ENCODE data around the gene TIMELESS.
"Not testable (repeated sequence)": the region's sequence is repeated elsewhere in the genome, so short reads cannot be mapped to it uniquely, and the experiment has no call there.

The TIMELESS gene

DNA sequence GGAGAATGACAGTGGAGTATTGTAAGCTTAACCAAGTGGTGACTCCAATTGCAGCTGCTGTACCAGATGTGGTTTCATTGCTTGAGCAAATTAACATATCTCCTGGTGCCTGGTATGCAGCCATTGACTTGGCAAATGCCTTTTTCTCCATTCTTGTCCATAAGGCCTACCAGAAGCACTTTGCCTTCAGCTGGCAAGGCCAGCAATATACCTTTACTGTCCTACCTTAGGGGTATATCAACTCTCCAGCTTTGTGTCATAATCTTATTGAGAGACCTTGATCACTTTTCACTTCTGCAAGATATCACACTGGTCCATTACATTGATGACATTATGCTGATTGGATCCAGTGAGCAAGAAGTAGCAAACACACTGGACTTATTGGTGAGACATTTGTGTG is 47.6 kb downstream of the TIMELESS start:
- DNase-seq (ENCODE audit: low spot score) = not testable (repeated sequence)

DNA sequence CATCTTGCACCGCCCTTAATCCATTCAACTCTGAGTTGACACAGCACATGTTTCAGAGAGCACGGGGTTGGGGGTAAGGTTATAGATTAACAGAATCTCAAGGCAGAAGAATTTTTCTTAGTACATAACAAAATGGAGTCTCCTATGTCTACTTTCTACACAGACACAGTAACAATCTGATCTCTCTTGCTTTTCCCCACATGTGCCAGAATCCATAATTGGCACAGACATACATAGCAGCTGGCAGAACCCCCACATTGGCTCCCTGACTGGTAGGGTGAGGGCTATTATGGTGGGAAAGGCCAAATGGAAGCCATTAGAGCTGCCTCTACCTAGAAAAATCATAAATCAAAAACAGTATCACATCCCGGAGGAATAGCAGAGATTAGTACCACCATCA is 48.1 kb downstream of the TIMELESS start:
- DNase-seq (ENCODE audit: low spot score) = not testable (repeated sequence)

DNA sequence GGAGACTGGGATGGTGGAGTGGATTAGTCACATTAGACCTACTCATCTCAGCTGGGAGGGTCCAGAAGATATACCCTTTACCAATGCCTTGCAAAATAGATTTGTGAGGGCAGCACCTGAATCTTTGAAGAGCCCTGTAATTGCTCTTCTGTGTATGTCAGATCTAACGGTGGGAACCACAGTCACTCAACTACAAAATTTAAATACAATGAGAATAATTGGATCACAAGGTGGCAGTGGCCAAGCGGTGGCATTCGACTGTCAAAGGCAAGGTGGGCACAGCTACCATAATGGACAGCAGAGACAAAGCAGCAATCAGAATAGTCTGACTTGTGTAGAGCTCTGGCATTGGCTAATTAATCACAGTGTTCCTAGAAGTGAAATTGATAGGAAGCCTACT is 49.8 kb downstream of the TIMELESS start:
- DNase-seq (ENCODE audit: low spot score) = not testable (repeated sequence)

DNA sequence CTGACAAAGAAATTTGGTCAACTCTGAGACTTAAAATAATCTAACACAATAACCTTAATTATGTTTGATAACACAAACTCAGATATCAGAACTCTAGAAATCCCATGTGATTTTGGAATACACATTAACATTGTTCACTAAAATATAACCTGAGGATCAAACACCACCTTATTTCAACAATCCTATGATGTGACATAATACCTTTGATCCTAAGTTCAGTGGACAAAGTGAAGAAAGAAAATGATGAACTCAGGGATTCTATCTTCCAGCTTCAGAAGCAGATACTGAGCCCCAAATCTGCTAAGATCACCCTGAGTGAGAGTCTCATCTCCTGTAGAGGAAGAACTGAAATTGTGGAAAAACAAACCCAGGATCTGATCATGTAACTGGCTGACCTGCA is 50.9 kb downstream of the TIMELESS start:
- DNase-seq (ENCODE audit: low spot score) = no peak

DNA sequence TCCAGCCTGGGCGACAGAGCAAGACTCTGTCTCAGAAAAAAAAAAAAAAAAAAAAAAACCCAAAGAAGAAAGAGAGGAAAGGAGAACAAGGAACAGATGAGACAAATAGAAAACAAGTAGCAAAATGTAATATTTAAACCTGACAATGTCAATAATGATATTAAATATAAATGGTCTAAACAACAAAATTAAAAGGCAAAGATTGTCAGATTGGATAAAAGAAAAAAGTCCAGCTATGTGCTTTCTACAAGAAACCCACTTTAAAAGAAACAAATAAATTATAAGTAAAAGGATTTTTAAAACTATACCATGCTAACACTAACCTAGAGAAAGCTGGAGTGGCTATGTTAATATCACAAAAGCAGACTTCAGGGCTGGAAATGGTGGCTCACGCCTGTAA is 56.9 kb downstream of the TIMELESS start:
- DNase-seq (ENCODE audit: low spot score) = no peak

DNA sequence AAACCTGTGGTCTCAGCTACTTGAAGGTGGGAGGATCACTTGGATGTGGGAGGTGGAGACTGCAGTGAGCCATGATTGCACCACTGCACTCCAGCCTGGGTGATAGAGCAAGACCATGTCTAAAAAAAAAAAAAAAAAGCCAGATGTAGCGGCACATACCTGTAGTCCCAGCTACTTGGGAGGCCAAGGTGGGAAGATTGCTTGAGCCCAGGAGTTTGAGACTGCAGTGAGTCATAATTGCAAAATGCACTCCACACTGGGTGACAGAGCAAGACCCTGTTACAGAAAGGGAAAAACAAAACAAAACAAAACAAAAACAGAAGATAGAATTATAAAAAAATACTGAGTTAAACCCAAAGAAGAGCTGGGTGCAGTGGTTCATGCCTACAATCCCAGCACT is 57.5 kb downstream of the TIMELESS start:
- no peak for DNase-seq (ENCODE audit: low spot score)

DNA sequence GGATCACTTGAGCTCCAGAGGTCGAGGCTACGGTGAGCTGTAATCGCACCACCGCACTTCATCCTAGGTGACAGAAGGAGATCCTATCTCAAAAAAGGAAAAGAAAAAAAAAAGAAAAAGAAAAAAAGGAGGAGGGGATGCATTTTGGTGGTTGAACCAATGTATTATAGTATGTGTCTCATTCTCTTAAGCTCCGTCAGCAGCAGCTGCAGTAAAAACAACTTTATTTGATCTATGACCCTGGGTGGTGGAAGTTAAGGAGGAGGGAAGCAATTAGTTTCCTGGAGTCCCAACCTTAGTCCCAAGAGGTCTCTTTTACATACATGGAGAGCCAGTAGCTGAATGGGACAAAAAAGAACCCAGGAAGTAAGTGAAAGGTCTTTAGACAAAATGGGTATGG is 59.8 kb downstream of the TIMELESS start:
- no peak for DNase-seq (ENCODE audit: low spot score)

DNA sequence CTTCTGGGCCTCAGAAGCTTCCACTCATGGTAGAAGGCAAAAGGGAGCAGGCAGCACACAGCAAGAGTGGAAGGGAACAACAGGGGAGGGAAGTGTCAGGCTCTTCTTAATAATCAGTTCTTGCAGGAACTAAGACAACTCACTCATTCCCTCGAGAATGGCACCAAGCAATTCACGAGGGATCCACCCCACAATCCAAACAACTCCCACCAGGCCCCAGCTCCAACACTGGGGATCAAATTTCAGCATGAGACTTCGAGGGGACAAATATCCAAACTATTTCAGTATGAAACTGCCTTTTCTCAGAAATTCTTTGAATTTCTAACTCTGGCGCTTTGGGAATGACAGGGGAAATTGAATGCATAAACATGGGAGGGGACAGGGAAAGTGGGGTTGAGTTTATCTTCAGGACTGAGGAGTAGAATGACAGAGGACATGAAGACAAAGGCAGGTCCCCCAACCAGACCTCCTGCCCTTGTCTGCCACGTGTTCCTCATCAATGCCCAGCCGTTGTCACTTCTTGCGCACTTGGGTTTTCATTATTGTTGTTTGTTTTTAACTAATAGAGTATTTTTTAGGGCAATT is 62.0 kb downstream of the TIMELESS start:
- no peak for DNase-seq (ENCODE audit: low spot score)

DNA sequence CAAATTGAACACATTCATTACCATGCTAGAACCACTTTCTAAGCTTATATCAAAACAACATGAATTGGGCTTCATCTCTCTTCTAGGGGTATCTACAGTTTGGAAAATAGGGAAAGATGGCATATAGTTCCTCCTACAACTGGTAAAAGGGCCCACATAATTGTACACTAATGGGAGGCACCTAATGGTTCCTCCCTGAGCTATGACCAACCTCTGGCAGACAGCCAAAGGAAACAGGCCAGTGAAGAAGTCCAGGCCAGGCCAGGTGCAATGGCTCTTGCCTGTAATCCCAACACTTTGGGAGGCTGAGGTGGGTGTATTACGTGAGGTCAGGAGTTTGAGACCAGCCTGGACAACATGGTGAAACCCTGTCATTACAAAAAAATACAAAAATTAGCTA is 63.4 kb downstream of the TIMELESS start:
- no peak for DNase-seq (ENCODE audit: low spot score)

DNA sequence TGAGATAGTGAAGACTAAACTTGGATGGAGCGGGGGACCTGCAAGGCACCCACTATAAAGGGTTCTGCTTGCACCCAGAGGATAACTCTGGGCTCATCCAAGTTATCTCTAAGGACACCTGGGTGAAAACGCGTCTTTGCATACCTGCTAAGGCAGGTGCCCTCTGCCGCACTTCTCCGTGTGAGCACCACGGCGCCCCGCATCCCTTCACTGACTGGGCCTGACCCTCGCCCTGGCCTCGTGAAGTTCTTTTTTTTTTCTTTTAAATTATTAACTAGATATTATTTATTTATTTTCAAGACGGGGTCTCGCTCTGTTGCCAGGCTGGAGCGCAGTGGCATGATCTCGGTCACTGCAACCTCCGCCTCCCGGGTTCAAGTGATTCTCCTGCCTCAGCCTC is 66.6 kb downstream of the TIMELESS start:
- no peak for DNase-seq (ENCODE audit: low spot score)

DNA sequence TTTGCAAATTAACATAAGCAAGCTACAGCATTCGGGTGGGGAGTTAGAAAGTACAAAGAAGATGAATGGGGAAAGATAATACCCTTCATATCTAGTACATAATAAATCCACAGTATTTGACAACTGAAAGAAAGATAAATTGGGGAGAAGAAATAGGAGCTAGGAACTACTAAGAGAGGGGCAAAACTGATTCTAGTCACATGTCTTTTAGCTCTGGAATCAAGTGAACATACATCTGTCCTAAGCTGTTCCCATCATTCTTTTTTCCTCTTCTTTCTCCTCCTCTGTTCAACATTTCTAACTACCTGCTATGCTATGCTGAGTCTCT is 71.3 kb downstream of the TIMELESS start:
- no peak for DNase-seq (ENCODE audit: low spot score)

DNA sequence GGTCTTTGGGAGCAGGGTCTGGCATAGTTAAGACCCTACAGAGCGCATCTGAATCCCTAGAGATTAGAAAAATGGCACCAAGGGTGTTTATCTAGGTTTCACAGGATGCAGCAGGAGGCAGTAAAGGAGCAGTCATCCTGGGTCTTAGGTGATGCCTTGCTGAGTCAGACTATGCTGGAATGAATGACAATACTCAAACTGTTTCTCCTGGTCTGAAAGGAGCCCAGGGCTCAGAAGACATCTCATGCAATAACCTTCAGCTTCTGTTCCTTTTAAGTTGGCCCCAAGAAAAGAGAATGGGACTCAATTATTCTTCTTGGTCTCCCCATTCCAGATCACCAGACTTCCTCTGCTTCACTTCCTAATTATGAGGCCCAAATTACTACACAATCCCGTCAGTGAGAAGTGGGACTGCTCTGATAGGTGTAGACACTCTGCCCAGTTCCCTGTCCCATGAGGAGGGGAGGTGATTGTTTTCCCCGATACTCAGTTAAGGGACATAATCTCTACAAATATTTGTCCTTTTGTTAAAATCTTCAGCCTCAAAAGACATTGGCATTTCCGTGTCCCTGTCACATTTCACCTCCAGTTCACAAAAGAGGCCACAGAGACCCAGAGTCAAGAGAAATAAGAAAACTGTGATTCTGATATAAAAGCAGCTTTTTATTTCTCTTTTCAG is 71.8 kb downstream of the TIMELESS start:
- peak; percentile 20 for DNase-seq (ENCODE audit: low spot score)

DNA sequence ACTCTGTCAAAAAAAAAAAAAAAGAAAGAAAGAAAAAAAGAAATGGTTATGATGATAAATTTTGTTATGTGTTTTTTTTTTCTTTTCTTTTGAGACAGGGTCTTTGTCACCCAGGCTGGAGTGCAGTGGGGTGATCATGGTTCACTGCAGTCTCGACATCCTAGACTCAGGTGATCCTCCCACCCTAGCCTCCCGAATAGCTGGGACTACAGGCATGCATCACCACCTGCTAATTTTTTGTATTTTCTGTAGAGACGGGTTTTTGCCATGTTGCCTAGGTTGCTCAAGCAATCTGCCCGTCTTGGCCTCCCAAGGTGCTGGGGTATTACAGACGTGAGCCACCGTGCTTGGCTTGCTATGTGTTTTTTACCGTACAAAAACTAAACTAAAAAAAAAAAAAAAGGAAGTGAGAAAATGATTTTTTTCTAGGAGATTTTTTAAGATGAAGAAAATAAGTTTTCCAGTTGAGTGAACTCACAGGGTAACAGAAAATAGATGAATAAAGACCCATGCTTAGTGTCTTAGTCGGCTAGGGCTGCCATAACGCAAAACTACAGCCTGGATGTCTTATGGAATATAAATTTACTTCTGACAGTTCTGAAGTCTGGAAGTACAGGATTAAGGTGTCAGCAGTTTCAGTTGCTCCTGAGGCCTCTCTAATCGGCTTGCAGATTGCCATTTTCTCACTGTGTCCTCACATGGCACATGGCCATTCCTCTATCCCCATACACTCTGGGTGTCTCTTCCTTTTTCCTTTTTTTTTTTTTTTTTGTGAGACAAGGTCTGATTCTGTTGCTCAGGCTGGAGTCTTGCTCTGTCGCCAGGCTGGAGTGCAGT is 73.4 kb downstream of the TIMELESS start:
- DNase-seq (ENCODE audit: low spot score) = no peak

DNA sequence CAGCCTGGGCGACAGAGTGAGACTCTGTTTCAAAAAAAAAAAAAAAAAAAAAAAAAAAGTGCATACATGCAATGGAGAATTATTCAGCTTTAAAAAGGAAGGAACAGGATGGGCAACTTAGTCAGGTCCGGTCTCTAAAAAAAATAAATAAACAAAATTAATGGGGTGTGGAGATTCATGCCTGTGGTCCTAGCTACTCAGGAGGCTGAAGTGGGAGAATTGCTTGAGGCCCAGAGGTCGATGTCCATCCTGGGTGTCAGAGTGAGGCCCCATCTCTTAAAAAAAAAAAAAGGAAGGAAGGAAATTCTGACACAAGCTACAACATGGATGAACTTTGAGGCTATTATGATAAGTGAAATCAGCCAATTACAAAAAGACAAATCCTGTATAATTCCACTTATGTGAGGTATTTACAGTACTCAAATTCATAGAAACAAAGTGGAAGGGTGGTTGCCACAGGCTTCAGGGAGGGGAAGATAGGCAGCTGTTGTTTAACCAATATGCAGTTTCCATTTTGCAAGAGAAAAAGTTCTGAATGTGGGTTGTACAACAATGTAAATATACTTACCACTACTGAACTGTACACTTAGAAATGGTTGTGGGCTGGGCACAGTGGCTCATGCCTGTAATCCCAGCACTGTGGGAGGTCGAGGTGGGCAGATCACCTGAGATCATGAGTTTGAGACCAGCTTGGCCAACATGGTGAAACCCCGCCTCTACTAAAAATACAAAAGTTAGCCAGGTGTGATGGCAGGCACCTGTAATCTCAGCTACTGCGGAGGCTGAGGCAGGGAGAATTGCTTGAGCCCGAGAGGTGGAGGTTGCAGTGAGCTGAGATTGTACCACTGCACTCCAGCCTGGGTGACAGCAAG is 74.3 kb downstream of the TIMELESS start:
- DNase-seq (ENCODE audit: low spot score) = no peak

DNA sequence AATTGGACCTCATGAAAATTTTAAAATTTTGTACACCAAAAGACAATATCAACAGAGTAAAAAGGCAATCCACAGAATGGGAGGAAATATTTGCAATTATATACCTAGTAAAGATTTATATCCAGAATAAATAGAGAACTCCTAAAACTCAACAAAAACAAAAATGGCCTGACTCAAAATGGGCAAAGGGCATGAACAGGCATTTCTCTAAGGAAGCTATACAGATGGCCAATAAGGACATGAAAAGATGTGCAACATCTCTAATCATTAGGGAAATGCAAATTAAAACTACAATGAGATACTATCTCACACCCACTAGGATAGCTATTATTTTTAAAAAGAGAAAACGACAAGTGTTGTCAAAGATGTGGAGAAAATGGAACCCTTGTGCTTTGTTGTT is 75.7 kb downstream of the TIMELESS start:
- DNase-seq (ENCODE audit: low spot score) = no peak

DNA sequence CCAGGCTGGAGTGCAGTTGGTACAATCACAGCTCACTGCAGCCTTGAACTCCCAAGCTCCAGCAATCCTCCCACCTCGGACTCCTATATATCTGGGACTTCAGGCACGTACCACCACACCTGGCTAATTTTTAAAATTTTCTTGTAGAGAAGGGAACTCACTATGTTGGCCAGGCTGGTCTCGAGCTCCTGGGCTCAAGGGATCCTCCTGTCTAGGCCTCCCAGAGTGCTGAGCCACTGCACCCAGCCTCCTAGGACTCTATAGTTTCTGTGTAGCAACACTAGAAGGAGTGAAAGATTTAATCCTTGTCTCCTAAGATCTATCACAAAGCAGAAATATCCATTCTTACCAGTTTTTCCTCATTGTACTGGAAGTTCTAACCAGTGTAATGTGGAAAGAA is 82.3 kb downstream of the TIMELESS start:
- DNase-seq (ENCODE audit: low spot score) = no peak
